GM10847 (cell line): ENCODE measurements around the gene ACOT11.

Experiments
- POLR2A ChIP-seq: IDR thresholded peaks from 2 replicates; pipeline ENCODE4 v1.6.1; 2011; ENCODE audit not compliant: insufficient read length; ENCODE audit errors: extremely low read depth

Gene ACOT11

DNA sequence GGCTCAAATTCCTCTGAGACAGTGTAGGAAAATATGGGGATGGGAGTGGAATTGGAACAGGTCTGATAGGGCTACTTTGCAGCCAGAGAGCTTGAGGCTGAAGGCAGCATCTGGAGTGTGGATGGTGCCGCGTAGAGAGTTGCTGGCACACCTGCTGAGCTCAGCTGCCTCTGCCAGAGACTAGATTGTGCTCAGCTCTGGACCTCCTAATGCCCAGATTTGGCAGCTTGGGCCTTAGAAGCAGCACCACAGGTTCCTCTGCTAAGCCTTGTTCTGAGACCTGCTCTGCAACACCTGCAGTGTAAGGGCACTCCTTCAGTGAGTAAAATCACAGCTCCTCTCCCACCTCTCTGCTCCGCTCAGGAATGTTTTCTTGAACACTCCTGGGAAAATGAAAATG lies 23.3 kb downstream of the ACOT11 start:
- TF ChIP-seq POLR2A, result no peak

- no peak for TF ChIP-seq POLR2A
Measured at GRCh38 chr1:54571803-54572541, 23.9 kb downstream of the ACOT11 start.

- TF ChIP-seq POLR2A, result no peak
Measured at GRCh38 chr1:54572542-54572850, 24.5 kb downstream of the ACOT11 start.

DNA sequence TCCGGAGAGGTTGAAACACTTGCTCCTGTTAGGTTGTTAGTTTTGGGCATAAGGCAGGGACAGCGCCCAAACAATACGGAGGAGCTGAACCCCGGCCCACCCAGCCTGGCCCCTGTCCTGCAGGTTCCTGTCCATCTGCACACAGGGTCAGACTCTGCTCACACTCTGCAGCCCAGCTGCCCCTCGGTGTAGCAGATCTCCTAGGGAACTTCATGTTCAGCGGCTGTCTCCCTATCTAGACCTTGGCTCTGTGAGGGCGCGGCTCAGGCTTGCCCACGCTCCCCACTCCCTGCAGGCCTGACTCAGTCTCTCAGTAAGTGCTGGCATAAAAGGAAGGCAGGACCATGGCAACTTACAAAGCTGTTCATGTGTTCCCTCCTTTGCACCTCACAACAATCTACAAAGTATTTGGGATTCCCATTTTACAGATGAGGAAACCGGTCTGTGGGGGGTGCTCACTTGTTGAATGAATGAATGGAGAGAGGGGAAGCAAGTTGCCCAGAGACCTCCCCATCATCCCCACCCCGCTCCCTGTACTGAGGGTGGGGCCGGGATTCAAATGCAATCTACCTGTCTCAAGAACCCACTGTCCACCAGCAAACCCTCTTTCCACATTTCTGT lies 26.2 kb downstream of the ACOT11 start:
- TF ChIP-seq POLR2A, result no peak

- TF ChIP-seq POLR2A, result no peak
Measured at GRCh38 chr1:54575161-54575560, 27.1 kb downstream of the ACOT11 start.

- no peak for TF ChIP-seq POLR2A
Measured at GRCh38 chr1:54575605-54576290, 27.7 kb downstream of the ACOT11 start.

GRCh38 chr1:54577612-54578011 lies 29.6 kb downstream of the ACOT11 start:
- no peak for TF ChIP-seq POLR2A

DNA sequence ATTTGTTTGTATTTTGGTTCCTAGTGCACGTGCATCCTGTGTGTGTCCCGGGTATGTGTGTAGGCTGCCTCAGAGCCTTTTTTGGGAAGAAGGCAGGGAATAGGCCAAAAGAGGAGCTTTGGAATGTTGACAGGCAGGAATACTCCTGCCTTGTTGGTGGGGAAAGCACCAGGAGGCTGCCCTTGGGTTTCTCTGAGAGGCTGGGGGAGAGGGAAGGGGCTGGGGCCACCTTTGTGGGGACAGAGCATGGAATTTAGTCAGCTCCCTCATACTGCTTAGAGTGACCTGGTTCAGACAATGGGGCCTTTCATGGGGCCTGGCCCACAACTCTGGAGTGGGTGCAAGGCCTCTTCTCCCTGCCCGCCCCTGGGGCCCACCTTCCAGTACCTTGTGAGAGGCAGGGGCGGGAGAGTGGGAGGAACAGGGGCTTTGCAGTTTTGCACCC lies 31.3 kb downstream of the ACOT11 start:
- no peak for TF ChIP-seq POLR2A

DNA sequence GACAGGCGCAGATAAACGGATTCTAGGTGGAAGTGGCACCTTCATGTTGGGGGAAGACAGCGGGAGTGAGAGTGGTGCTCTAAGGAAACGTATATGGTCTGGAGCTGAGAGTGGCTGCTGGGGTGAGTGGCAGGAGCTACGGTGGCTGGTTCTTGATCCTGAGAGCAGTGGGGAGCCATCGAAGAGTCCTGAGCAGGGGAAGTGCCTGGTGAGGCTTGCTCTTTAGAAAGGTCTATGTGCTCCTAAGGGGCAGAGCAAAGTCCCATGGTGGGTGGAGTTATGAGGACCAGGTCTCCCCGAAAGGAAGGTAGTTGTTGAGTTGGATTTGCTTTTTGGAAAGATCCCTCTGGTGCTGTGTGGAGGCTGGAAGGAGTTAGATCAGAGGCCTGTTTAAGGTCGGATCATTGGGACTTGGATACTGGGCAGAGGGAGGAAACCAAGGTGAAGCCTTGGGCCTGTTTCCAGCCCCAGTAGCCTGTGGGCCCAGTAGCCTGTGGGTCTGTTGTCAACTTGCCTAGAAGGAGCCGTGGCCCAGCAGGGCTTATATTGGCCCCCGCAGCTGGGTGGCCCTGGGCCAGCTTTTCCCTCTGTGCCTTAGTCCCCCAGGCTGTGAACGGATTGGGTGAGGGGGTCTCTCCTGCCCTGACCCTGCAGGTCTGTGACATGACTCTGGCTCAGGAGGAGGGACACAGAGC lies 33.0 kb downstream of the ACOT11 start:
- TF ChIP-seq POLR2A, result no peak

DNA sequence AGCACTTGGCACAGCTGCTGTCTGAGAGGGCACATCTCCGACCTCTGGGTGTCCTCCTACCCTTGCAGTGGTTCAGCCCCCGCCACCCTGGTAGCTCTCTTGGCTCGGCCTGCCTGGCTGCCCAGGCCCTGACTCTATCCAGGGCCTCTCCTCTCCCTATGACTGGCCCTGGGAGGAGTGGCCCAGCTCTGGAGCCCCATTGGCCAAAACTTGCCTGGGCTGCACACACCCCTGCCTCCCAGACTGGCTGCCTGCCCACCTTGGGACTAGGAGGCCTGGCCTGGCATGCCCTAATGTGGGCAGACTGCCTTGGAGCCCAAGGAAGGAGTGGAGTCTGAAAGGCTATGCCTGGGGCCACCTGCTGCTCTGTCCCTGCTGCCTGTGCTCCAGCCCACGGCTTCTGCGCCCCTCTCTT lies 33.6 kb downstream of the ACOT11 start:
- no peak for TF ChIP-seq POLR2A

DNA sequence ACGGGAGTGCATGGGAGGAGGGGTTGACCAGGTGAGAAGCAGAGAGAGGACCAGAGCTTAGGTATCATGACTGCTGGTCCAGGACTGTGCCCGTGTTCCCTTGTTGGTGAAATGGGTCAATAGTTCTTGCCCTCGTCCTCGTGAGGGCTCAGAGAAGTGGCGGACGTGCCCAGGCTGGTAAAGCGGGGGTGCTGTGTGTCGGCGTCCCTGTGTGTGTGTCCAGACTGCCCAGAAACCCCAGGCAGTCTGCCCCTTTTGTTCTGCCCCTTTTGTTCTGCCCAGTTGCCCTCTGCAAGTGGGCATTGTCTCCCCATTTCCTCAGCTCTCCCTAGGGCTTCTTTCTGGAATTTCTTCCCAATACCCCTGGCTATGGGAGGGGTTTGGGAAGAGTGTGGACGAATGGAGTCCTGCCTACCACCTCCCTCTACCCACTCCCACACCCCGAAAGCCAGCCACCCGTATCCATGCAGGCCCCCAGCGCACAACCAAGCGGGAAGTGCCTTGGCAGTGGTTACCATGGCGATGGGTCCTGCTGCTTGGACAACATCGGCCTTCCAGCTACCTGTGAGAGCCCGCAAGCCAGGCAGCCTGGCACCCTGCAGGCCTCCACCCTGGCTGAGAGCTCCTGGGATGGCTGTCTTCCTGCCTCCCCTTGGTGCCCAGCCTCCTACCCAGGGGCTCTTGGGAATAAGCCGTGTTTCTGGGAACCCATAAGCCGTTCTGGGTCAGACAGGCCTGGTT lies 34.7 kb downstream of the ACOT11 start:
- TF ChIP-seq POLR2A, result no peak

DNA sequence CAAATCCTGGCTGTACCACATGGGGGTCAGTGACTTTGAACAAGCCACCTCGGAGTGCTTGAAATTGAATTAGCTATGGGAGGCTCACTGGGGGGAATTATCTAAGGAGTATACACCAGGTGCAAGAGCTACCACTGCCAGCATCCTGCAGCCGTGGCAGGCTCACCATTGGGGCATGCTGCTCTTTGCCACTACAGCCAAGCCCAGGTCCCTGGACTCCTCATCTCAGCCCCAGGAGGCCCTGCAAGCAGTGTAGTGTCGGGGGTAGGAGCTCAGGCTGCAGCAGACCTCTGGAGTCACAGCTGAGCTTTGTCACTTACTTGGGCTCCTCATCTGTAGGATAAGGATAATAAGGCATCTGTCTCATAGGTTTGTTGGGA lies 35.3 kb downstream of the ACOT11 start:
- no peak for TF ChIP-seq POLR2A

DNA sequence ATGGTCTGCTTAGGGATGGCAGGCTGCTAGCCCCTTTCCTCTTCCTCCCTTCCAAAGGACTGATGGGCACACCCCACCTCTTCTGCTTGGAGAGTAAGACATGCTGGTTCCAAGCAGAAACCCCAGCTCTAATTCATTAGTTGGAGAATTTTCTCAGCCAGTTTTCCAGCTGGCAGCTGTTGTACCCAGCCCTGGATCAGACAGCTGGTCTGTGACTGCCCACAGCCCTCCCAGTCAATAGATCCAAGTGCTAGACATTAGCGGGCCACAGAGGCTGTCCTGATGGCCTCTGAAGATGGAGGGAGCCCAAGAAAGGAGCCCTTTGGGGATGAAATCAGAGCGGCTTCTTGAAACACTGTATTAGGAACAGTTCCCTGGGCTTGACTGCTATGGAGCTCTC lies 35.8 kb downstream of the ACOT11 start:
- TF ChIP-seq POLR2A, result no peak

- no peak for TF ChIP-seq POLR2A
Measured at GRCh38 chr1:54584575-54584974, 36.5 kb downstream of the ACOT11 start.
